Thyroid gland (tissue), 4 donors: ENCODE measurements around the gene LFNG.

Source experiments
- CTCF ChIP-seq, 6 experiments: fragments of 200-600 bp in 3 of 6; fragments of 450-650 bp in 3 of 6; sonication (generic) in 3 of 6; IDR thresholded peaks; one replicate each; pipeline ENCODE4 v1.5.1; 2016 to 2019; ENCODE audit warnings: antibody characterized with exemption in 6 of 6, mild to moderate bottlenecking in 2 of 6, inconsistent platforms in 1 of 6, moderate library complexity in 1 of 6
- POLR2A ChIP-seq, 2 donors: fragments of 450-650 bp; IDR thresholded peaks; one replicate each; pipeline ENCODE4 v1.6.1; 2017; ENCODE audit warnings: antibody characterized with exemption in 2 of 2, mild to moderate bottlenecking in 2 of 2, moderate library complexity in 1 of 2

DNA sequence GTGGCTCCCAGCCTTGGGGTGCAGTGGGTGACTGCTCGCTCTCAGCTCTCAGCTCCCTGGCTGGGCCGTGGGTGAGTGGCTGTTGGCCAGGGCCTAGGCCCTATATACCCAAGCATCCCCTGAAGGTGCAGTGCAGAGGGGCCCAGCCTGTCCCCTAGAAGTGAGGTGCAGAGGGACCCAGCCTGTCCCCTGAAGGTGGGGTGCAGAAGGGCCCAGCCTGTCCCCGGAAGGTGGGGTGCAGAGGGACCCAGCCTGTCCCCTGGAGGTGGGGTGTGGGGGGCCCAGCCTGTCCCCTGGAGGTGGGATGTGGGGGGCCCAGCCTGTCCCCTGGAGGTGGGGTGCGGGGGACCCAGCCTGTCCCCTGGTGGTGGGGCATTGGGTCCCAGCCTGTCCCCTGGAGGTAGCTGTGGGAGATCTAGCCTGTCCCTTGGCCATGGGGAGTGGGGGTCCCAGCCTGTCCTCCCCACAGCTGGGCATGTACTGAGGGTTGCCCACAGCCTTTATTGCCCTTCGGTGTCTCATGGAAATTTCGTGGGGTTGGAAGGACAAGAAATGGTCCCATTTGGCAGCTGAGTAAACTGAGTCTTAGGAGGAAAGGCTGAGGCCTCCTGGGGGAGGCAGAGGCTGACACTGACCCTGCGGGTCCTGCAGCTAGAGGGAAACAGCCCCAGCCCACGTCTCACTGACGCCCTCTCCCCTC lies 17.5 kb upstream of the LFNG start:
- TF ChIP-seq CTCF (IDR thresholded peaks at IDR 0.05) (no peak), POLR2A (IDR thresholded peaks at IDR 0.05) (no peak)
